Measurements from ENCODE around the gene ERFE.

DNA sequence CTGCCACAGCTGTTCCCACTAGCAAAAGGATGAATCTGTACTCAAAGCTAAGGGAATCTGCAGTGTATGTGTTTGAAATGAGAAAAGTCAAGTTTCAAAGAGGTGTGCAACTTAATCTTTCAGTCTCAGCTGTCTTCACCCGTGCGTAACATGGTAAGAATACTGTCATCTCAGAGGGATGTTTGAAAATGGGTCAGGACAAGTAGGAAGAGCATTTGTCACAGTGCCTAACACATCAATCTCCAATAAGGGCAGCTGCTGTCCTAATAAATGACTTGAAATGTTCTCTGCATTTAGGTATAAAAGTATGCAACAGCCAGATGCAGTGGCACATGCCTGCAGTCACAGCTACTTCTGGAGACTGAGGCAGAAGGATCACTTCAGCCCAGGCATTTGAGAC lies 31.7 kb downstream of the ERFE start:
- TF ChIP-seq, protein P1, sequence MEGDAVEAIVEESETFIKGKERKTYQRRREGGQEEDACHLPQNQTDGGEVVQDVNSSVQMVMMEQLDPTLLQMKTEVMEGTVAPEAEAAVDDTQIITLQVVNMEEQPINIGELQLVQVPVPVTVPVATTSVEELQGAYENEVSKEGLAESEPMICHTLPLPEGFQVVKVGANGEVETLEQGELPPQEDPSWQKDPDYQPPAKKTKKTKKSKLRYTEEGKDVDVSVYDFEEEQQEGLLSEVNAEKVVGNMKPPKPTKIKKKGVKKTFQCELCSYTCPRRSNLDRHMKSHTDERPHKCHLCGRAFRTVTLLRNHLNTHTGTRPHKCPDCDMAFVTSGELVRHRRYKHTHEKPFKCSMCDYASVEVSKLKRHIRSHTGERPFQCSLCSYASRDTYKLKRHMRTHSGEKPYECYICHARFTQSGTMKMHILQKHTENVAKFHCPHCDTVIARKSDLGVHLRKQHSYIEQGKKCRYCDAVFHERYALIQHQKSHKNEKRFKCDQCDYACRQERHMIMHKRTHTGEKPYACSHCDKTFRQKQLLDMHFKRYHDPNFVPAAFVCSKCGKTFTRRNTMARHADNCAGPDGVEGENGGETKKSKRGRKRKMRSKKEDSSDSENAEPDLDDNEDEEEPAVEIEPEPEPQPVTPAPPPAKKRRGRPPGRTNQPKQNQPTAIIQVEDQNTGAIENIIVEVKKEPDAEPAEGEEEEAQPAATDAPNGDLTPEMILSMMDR (conservative IDR thresholded peaks at IDR 0.05; ENCODE audit: low read depth, low read length): no peak
- TF ChIP-seq SMC3 (IDR thresholded peaks at IDR 0.05; ENCODE audit: low read depth, low read length) (no peak), MAZ (IDR thresholded peaks at IDR 0.05; ENCODE audit: borderline replicate concordance, low read depth, low read length) (no peak), CEBPB (IDR thresholded peaks at IDR 0.05; ENCODE audit: low read depth, low read length) (no peak), MAFK (IDR thresholded peaks at IDR 0.05; ENCODE audit: low read depth, low read length) (no peak), POLR2A (IDR thresholded peaks at IDR 0.05; ENCODE audit: low read depth, low read length) (no peak), FOS (IDR thresholded peaks at IDR 0.05; ENCODE audit: low read depth, low read length) (no peak), MXI1 (IDR thresholded peaks at IDR 0.05; ENCODE audit: borderline replicate concordance, low read depth, low read length) (no peak)
- TF ChIP-seq, protein P2, sequence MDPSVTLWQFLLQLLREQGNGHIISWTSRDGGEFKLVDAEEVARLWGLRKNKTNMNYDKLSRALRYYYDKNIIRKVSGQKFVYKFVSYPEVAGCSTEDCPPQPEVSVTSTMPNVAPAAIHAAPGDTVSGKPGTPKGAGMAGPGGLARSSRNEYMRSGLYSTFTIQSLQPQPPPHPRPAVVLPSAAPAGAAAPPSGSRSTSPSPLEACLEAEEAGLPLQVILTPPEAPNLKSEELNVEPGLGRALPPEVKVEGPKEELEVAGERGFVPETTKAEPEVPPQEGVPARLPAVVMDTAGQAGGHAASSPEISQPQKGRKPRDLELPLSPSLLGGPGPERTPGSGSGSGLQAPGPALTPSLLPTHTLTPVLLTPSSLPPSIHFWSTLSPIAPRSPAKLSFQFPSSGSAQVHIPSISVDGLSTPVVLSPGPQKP (IDR thresholded peaks at IDR 0.05; ENCODE audit: borderline replicate concordance, low read depth, low read length): no peak

Measured in IMR-90 (cell line).